Medulla oblongata (tissue), 1 donor: Measurements from ENCODE around the gene UBE2O.

ENCODE experiments used
- DNase-seq: peaks from one replicate; pipeline ENCODE4 v3.0.0-alpha.2; 2015; ENCODE audit errors: extremely low spot score

The UBE2O gene

GRCh38 chr17:76467366-76467765 is 14.4 kb upstream of the UBE2O start, which contains the start of gene AANAT:
TSS of gene AANAT (plus strand) at chr17:76467603. CDS start at chr17:76468747, 1,144 bp downstream.
- DNase-seq: no peak

GRCh38 chr17:76466775-76467130 is 13.8 kb upstream of the UBE2O start:
- DNase-seq: no peak

- DNase-seq: no peak
Measured at GRCh38 chr17:76462556-76463290, 9.8 kb upstream of the UBE2O start.

- no peak for DNase-seq
Measured at GRCh38 chr17:76461765-76462555, 9.0 kb upstream of the UBE2O start.

- no peak for DNase-seq
Measured at GRCh38 chr17:76459674-76460073, 6.7 kb upstream of the UBE2O start.

- DNase-seq: no peak
Measured at GRCh38 chr17:76458580-76459490, 5.9 kb upstream of the UBE2O start.

- DNase-seq: no peak
Measured at GRCh38 chr17:76453431-76453743, 435 bp upstream of the UBE2O start.

GRCh38 chr17:76452127-76452659 is 759 bp downstream of the UBE2O start:
- DNase-seq: no peak

GRCh38 chr17:76451506-76451905 is 1.4 kb downstream of the UBE2O start:
- DNase-seq: no peak

GRCh38 chr17:76449126-76449525 is 3.8 kb downstream of the UBE2O start:
- DNase-seq: no peak

- DNase-seq: no peak
Measured at GRCh38 chr17:76447931-76448652, 4.9 kb downstream of the UBE2O start.

- DNase-seq: no peak
Measured at GRCh38 chr17:76446449-76447231, 6.3 kb downstream of the UBE2O start.

GRCh38 chr17:76445697-76446448 is 7.1 kb downstream of the UBE2O start:
- no peak for DNase-seq

- DNase-seq: no peak
Measured at GRCh38 chr17:76444518-76445311, 8.2 kb downstream of the UBE2O start.

- DNase-seq: no peak
Measured at GRCh38 chr17:76442341-76443338, 10.3 kb downstream of the UBE2O start.

- DNase-seq: no peak
Measured at GRCh38 chr17:76441686-76442340, 11.1 kb downstream of the UBE2O start.

GRCh38 chr17:76440751-76441362 is 12.1 kb downstream of the UBE2O start:
- DNase-seq: no peak
